Kidney tubule cell (primary cell): Measurements from ENCODE around the gene PRDM2.

Experiments used
- DNase-seq: peaks from one replicate; pipeline ENCODE4 v3.0.0-alpha.2; 2018; ENCODE audit warnings: low spot score

Gene PRDM2

GRCh38 chr1:13790290-13791030, 90.5 kb downstream of the PRDM2 start:
- DNase-seq, result no peak

- DNase-seq, result peak; percentile 46
Measured at GRCh38 chr1:13792419-13792818, 92.4 kb downstream of the PRDM2 start.

GRCh38 chr1:13793088-13793730, 93.2 kb downstream of the PRDM2 start:
- DNase-seq, result no peak

GRCh38 chr1:13794231-13795187, 94.5 kb downstream of the PRDM2 start:
- no peak for DNase-seq

GRCh38 chr1:13797397-13797796, 97.4 kb downstream of the PRDM2 start:
- no peak for DNase-seq

GRCh38 chr1:13798120-13798519, 98.1 kb downstream of the PRDM2 start:
- no peak for DNase-seq

GRCh38 chr1:13799502-13800283, 99.7 kb downstream of the PRDM2 start:
- no peak for DNase-seq

- DNase-seq, result peak; percentile 21
Measured at GRCh38 chr1:13801232-13801631, 101.2 kb downstream of the PRDM2 start.

GRCh38 chr1:13801655-13802486, 101.9 kb downstream of the PRDM2 start:
- no peak for DNase-seq

GRCh38 chr1:13802782-13803545, 103.0 kb downstream of the PRDM2 start:
- DNase-seq, result no peak

- no peak for DNase-seq
Measured at GRCh38 chr1:13803546-13804239, 103.7 kb downstream of the PRDM2 start.

- no peak for DNase-seq
Measured at GRCh38 chr1:13804240-13804633, 104.2 kb downstream of the PRDM2 start.

GRCh38 chr1:13805431-13805830, 105.4 kb downstream of the PRDM2 start:
- DNase-seq, result no peak

- DNase-seq, result no peak
Measured at GRCh38 chr1:13806108-13806507, 106.1 kb downstream of the PRDM2 start.

GRCh38 chr1:13807209-13807608, 107.2 kb downstream of the PRDM2 start:
- no peak for DNase-seq

- DNase-seq, result peak; percentile 9
Measured at GRCh38 chr1:13808729-13809131, 108.7 kb downstream of the PRDM2 start.

- DNase-seq, result no peak
Measured at GRCh38 chr1:13809461-13810159, 109.6 kb downstream of the PRDM2 start.

GRCh38 chr1:13812456-13813397, 112.7 kb downstream of the PRDM2 start:
- peak; percentile 69 for DNase-seq
